ENCODE measurements around the gene TNFAIP3.

TNFAIP3 gene

GRCh38 chr6:137846274-137846673, 20.8 kb upstream of the TNFAIP3 start:
- FAIRE-seq, result no peak
- no peak for TF ChIP-seq CTCF (IDR thresholded peaks at IDR 0.05; ENCODE audit: insufficient read depth, missing control alignments)
- no peak for DNase-seq (ENCODE audit: insufficient read length, low spot score)

- no peak for FAIRE-seq
- TF ChIP-seq CTCF (IDR thresholded peaks at IDR 0.05; ENCODE audit: insufficient read depth, missing control alignments), result no peak
- DNase-seq (ENCODE audit: insufficient read length, low spot score), result no peak
Measured at GRCh38 chr6:137846772-137847313, 20.2 kb upstream of the TNFAIP3 start.

GRCh38 chr6:137847748-137848147, 19.3 kb upstream of the TNFAIP3 start:
- TF ChIP-seq CTCF (IDR thresholded peaks at IDR 0.05; ENCODE audit: insufficient read depth, missing control alignments), result no peak
- DNase-seq (ENCODE audit: insufficient read length, low spot score), result no peak
- FAIRE-seq, result no peak

GRCh38 chr6:137848672-137849071, 18.4 kb upstream of the TNFAIP3 start:
- no peak for FAIRE-seq
- no peak for DNase-seq (ENCODE audit: insufficient read length, low spot score)
- TF ChIP-seq CTCF (IDR thresholded peaks at IDR 0.05; ENCODE audit: insufficient read depth, missing control alignments), result no peak

GRCh38 chr6:137849181-137849980, 17.7 kb upstream of the TNFAIP3 start:
- no peak for TF ChIP-seq CTCF (IDR thresholded peaks at IDR 0.05; ENCODE audit: insufficient read depth, missing control alignments)
- FAIRE-seq (no peak), DNase-seq (ENCODE audit: insufficient read length, low spot score) (no peak)

GRCh38 chr6:137849981-137850714, 16.9 kb upstream of the TNFAIP3 start:
- FAIRE-seq, result no peak
- no peak for DNase-seq (ENCODE audit: insufficient read length, low spot score)
- no peak for TF ChIP-seq CTCF (IDR thresholded peaks at IDR 0.05; ENCODE audit: insufficient read depth, missing control alignments)
